ENCODE results near the gene CR1. TPM values are rescaled to one million over a fixed set of nuclear protein-coding genes. Genes with fewer than 3 reads are reported as not detected.
"Not testable (repeated sequence)": the region's sequence is repeated elsewhere in the genome, so short reads cannot be mapped to it uniquely, and the experiment has no call there.

Gene CR1
- total and polyA plus RNA-seq, 3 donors from 2014 or later = 0.47 to 3.1 (median 1.4) TPM

- TF ChIP-seq POLR2A (IDR thresholded peaks at IDR 0.05) = no peak
- Histone ChIP-seq H3K36me3 (ENCODE audit: low read depth, missing control alignments) (no peaks in the 10 kb centered on the region), H3K9me3 (no peaks in the 10 kb centered on the region), H3K4me1 (no peaks in the 10 kb centered on the region), H3K27me3 (no peaks in the 10 kb centered on the region), H3K4me3 (no peak overlapping the region), H3K27ac (no peak overlapping the region)
- intact Hi-C loops (cut with DNase I; ENCODE audit: low total_unique reads) = no loop called here
- WGBS, 2 donors = 37 to 61% methylated on average over 1 of the region's 1 CpG
- DNase-seq = no peak
Observed at GRCh38 chr1:207510444-207510843, 14.5 kb downstream of the CR1 start.

DNA sequence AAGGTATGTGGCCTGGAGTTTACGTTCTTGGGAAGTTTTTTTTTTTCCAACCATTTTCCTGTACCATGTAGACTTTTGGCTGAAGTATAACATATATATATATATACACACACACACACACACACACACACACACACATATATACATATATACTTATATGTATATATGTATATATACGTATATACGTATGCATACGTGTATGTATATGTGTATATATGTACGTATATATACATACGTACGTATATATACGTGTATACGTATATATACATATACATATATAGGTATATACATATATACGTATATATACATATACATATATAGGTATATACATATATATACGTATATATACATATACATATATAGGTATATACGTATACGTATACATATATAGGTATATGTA, 18.9 kb downstream of the CR1 start:
- no peak overlapping the region for H3K4me3 ChIP-seq
- intact Hi-C loops (cut with DNase I; ENCODE audit: low total_unique reads) = no loop called here
- TF ChIP-seq, protein P1, sequence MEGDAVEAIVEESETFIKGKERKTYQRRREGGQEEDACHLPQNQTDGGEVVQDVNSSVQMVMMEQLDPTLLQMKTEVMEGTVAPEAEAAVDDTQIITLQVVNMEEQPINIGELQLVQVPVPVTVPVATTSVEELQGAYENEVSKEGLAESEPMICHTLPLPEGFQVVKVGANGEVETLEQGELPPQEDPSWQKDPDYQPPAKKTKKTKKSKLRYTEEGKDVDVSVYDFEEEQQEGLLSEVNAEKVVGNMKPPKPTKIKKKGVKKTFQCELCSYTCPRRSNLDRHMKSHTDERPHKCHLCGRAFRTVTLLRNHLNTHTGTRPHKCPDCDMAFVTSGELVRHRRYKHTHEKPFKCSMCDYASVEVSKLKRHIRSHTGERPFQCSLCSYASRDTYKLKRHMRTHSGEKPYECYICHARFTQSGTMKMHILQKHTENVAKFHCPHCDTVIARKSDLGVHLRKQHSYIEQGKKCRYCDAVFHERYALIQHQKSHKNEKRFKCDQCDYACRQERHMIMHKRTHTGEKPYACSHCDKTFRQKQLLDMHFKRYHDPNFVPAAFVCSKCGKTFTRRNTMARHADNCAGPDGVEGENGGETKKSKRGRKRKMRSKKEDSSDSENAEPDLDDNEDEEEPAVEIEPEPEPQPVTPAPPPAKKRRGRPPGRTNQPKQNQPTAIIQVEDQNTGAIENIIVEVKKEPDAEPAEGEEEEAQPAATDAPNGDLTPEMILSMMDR (IDR thresholded peaks at IDR 0.05) = no peak
- TF ChIP-seq POLR2A (IDR thresholded peaks at IDR 0.05) = no peak
- no peaks in the 10 kb centered on the region for H3K9me3 ChIP-seq
- no peak for DNase-seq
- H3K27me3 ChIP-seq = no peaks in the 10 kb centered on the region
- no peaks in the 10 kb centered on the region for H3K36me3 ChIP-seq (ENCODE audit: low read depth, missing control alignments)
- no peaks in the 10 kb centered on the region for H3K4me1 ChIP-seq
- no peak overlapping the region for H3K27ac ChIP-seq
- WGBS, 2 donors = 89 to 92% methylated on average over 13 of the region's 13 CpGs

GRCh38 chr1:207516729-207517128, 20.8 kb downstream of the CR1 start:
- no peaks in the 10 kb centered on the region for H3K4me1 ChIP-seq
- TF ChIP-seq, protein P1 (IDR thresholded peaks at IDR 0.05) = no peak
- TF ChIP-seq POLR2A (IDR thresholded peaks at IDR 0.05) = no peak
- H3K4me3 ChIP-seq = no peak overlapping the region
- H3K27ac ChIP-seq = no peak overlapping the region
- no peaks in the 10 kb centered on the region for H3K27me3 ChIP-seq
- no peaks in the 10 kb centered on the region for H3K36me3 ChIP-seq (ENCODE audit: low read depth, missing control alignments)
- intact Hi-C loops (cut with DNase I; ENCODE audit: low total_unique reads) = no loop called here
- H3K9me3 ChIP-seq = no peaks in the 10 kb centered on the region
- DNase-seq = no peak

DNA sequence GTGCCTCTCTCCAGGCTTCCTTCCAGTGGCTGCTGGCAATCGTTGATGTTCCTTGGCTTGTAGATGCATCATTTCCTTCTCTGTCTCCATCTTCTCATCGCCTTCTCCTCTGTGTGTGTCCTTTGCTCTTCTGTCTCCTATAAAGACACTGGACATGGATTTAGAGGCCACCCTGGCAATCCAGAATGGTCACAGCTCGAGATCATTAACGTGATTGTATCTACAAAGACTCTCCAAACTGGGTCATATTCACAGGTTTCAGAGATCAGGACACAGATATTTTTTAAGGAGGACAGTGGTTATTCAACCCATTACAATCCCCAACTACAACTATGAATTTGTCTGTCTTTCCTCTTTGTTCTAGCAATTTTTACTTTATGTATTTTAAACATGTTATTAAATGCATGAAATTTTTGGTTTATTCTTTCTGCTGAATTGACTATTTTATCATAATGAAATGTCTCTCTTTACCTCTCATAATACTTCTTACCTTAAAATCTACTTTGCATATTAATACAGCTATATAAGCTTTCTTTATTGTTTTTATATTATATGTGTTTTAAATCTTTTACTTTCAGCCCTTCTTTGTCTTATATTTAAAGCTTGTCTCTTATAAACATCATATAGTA, 22.8 kb downstream of the CR1 start:
- H3K4me1 ChIP-seq = no peaks in the 10 kb centered on the region
- TF ChIP-seq, protein P1 (IDR thresholded peaks at IDR 0.05) = no peak
- TF ChIP-seq POLR2A (IDR thresholded peaks at IDR 0.05) = no peak
- intact Hi-C loops (cut with DNase I; ENCODE audit: low total_unique reads) = no loop called here
- WGBS, 2 donors = 78 to 85% methylated on average over 4 of the region's 4 CpGs
- no peaks in the 10 kb centered on the region for H3K9me3 ChIP-seq
- DNase-seq = no peak
- H3K27ac ChIP-seq = no peak overlapping the region
- no peaks in the 10 kb centered on the region for H3K36me3 ChIP-seq (ENCODE audit: low read depth, missing control alignments)
- no peak overlapping the region for H3K4me3 ChIP-seq
- no peaks in the 10 kb centered on the region for H3K27me3 ChIP-seq

GRCh38 chr1:207519505-207520399, 23.8 kb downstream of the CR1 start:
- no peaks in the 10 kb centered on the region for H3K9me3 ChIP-seq
- no peak overlapping the region for H3K4me3 ChIP-seq
- H3K27me3 ChIP-seq = no peaks in the 10 kb centered on the region
- intact Hi-C loops (cut with DNase I; ENCODE audit: low total_unique reads) = no loop called here
- H3K27ac ChIP-seq = no peak overlapping the region
- H3K36me3 ChIP-seq (ENCODE audit: low read depth, missing control alignments) = no peaks in the 10 kb centered on the region
- no peaks in the 10 kb centered on the region for H3K4me1 ChIP-seq
- DNase-seq = no peak
- 46 to 63% methylated on average over 19 to 23 of the region's 23 CpGs for WGBS, 2 donors
- no peak for TF ChIP-seq POLR2A (IDR thresholded peaks at IDR 0.05)
- TF ChIP-seq, protein P1 (IDR thresholded peaks at IDR 0.05) = no peak

- H3K4me3 ChIP-seq; H3K36me3 ChIP-seq (ENCODE audit: low read depth, missing control alignments); H3K9me3 ChIP-seq; intact Hi-C loops (cut with DNase I; ENCODE audit: low total_unique reads); H3K4me1 ChIP-seq; DNase-seq; H3K27me3 ChIP-seq; H3K27ac ChIP-seq: not testable (repeated sequence)
- 75 to 76% methylated on average over 10 of the region's 10 CpGs for WGBS, 2 donors
Observed at GRCh38 chr1:207520400-207521345, 24.7 kb downstream of the CR1 start.

DNA sequence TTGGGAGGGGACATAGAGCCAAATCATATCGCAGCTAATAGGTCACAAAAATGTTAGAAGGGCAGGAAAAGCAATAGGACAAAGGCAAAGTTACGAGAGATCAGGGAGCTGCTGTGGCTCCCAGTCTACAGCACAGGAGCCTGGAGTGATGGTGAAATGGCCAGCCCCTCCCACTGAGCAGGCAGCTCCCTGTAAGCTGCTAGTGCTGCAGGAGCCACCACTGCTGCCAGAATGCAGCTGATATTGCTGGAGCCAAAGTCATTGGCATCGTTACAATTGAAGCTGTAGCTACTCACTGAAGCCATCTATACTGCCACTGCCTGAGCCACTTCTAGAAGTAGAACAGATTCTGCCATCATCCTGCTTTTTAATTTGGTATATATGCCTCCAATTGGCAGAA, 29.3 kb downstream of the CR1 start:
- 63 to 87% methylated on average over 2 to 3 of the region's 3 CpGs for WGBS, 2 donors
- H3K4me3 ChIP-seq; intact Hi-C loops (cut with DNase I; ENCODE audit: low total_unique reads): not testable (repeated sequence)

More for the DNA sequence above, 29.3 kb downstream of the CR1 start:
- not testable (repeated sequence) for H3K27ac ChIP-seq; H3K36me3 ChIP-seq (ENCODE audit: low read depth, missing control alignments); H3K27me3 ChIP-seq; DNase-seq; H3K9me3 ChIP-seq; H3K4me1 ChIP-seq

Measured in testis (tissue), 3 donors.